ENCODE results near the gene PRAC1. TPM values are rescaled to one million over a fixed set of nuclear protein-coding genes. Genes with fewer than 3 reads are reported as not detected.

Gene PRAC1
- total RNA-seq, 1 experiment from 2014 or later, result not detected

- H4K20me1 ChIP-seq (ENCODE audit: control insufficient read depth, insufficient read depth, insufficient read length), result peaks cover 3% of the 10 kb centered on the region
- no CpG with 5 or more reads among the region's 4 CpGs for WGBS (ENCODE audit: extremely low coverage, insufficient read length, low lambda C conversion rate)
- H2BK15ac ChIP-seq (ENCODE audit: low read depth, low read length), result no peak overlapping the region
- no peak overlapping the region for H3K27ac Mint-ChIP-seq
- no peak for TF ChIP-seq CTCF (conservative IDR thresholded peaks at IDR 0.05)
- H4K5ac ChIP-seq (ENCODE audit: insufficient read length, low read depth, low read length), result no peak overlapping the region
- no peak overlapping the region for H2AFZ ChIP-seq (ENCODE audit: low read length)
- no peak overlapping the region for H2BK20ac ChIP-seq (ENCODE audit: low read depth, low read length, poor library complexity, severe bottlenecking)
- H3K27me3 ChIP-seq (ENCODE audit: insufficient read depth, low read length), result peaks cover 2% of the 10 kb centered on the region; the same call in 1 of the 2 replicates
- H3K27me3 Mint-ChIP-seq (ENCODE audit: low read depth), result peaks cover 99% of the 10 kb centered on the region
- H3K56ac ChIP-seq (ENCODE audit: insufficient read length, low read depth, low read length), result no peak overlapping the region
- H3K4ac ChIP-seq (ENCODE audit: low read depth, low read length), result no peak overlapping the region
- H3K4me1 ChIP-seq (ENCODE audit: insufficient read depth, low read length), result no peaks in the 10 kb centered on the region
- H3K79me2 ChIP-seq (ENCODE audit: insufficient read depth, low read length), result no peaks in the 10 kb centered on the region
- no peak for DNase-seq
- no peak overlapping the region for H3T11ph ChIP-seq (ENCODE audit: low read length)
- peaks cover 3 to 5% of the 10 kb centered on the region in 2 experiments; a peak in 2 of 4 replicates for H3K4me1 Mint-ChIP-seq
- no peak overlapping the region for H3K9ac ChIP-seq (ENCODE audit: extremely low read depth, insufficient read length, low read length)
- no peak overlapping the region for H3K4me2 ChIP-seq (ENCODE audit: insufficient read depth, insufficient read length, low read length)
- H3K4me3 Mint-ChIP-seq, result no peak overlapping the region
- no peaks in the 10 kb centered on the region for H3K23me2 ChIP-seq (ENCODE audit: insufficient read length, low read depth, low read length, poor library complexity, severe bottlenecking)
- H3K18ac ChIP-seq (ENCODE audit: insufficient read length, low read depth, low read length), result no peak overlapping the region
- H3K9me3 ChIP-seq (ENCODE audit: control insufficient read depth, low read depth, low read length), result no peaks in the 10 kb centered on the region
- H3K14ac ChIP-seq (ENCODE audit: insufficient read depth, low read length), result no peak overlapping the region
- H2AK5ac ChIP-seq (ENCODE audit: insufficient read length, low read length), result no peak overlapping the region
- H3K9me3 Mint-ChIP-seq, result no peaks in the 10 kb centered on the region; a peak in 1 of 5 replicates
- no peak overlapping the region for H2BK5ac ChIP-seq (ENCODE audit: insufficient read length, low read length)
- peak overlapping the region; percentile 73 for H3K23ac ChIP-seq (ENCODE audit: insufficient read length, low read depth, low read length)
- no peak overlapping the region for H4K91ac ChIP-seq (ENCODE audit: insufficient read length, low read depth, low read length)
- no peak overlapping the region for H2BK12ac ChIP-seq (ENCODE audit: insufficient read length, low read depth, low read length)
- no peaks in the 10 kb centered on the region for H3K36me3 Mint-ChIP-seq (ENCODE audit: insufficient read depth in 1 of 3, low read depth in 3 of 3)
- no peak overlapping the region for H2BK120ac ChIP-seq (ENCODE audit: low read depth, low read length, poor library complexity, severe bottlenecking)
- H3K27ac ChIP-seq (ENCODE audit: insufficient read length, low read depth, low read length), result no peak overlapping the region
- H3K79me1 ChIP-seq (ENCODE audit: insufficient read depth, low read depth, low read length, poor library complexity, severe bottlenecking), result no peaks in the 10 kb centered on the region
- H4K8ac ChIP-seq (replicated peaks; ENCODE audit: insufficient read length, low read depth, low read length), result no peak overlapping the region
Measured at GRCh38 chr17:48711128-48711527, 11.2 kb downstream of the PRAC1 start.

Data from H9 (cell line).